GM21619 (cell line): ENCODE data around the gene CAPN8.
"Not testable (repeated sequence)": the region's sequence is repeated elsewhere in the genome, so short reads cannot be mapped to it uniquely, and the experiment has no call there.

Experiments
- ATAC-seq: cut with Tn5 transposase; IDR thresholded peaks from one replicate; pipeline ENCODE4 v1.9.1; 2021; ENCODE audit not compliant: unreplicated experiment

CAPN8 gene

DNA sequence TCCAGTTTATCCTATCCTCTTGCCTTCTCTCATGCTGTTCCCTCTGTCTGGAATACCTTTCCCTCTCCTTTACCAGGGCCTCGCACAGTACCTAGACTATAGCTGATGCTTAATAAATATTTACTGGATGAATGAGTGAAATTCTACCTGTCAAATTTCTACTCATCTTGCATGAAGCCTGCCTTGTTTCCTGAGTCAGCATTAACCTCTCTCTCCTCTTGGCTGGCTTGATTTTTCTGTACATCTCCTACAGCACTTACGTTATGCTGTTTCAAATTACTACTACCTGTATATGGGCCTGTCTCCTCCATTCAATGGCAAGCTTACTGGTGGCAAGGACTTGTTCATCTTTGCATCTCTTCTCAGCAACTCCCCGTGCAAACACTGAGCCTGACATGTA, 130.8 kb downstream of the CAPN8 start:
- no peak for ATAC-seq

DNA sequence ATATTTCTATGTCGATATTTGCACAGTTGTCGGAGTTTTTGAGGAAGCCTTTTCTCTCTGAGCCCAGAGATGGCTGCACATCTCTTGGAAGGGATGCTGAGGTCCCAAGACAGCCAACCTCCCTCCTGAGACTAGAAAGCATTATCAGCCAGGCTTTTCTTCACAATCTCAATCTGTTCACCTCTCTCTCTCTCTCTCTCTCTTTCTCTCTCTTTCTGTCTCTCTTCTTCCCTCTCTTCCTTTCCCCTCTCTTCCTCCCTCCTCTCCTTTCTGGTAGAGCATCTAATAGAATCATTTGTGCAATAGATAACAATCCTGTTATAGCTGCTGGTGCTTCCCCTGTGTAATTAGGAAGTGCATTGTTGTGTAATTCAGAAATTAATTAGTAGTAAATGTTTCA, 131.8 kb downstream of the CAPN8 start:
- no peak for ATAC-seq

DNA sequence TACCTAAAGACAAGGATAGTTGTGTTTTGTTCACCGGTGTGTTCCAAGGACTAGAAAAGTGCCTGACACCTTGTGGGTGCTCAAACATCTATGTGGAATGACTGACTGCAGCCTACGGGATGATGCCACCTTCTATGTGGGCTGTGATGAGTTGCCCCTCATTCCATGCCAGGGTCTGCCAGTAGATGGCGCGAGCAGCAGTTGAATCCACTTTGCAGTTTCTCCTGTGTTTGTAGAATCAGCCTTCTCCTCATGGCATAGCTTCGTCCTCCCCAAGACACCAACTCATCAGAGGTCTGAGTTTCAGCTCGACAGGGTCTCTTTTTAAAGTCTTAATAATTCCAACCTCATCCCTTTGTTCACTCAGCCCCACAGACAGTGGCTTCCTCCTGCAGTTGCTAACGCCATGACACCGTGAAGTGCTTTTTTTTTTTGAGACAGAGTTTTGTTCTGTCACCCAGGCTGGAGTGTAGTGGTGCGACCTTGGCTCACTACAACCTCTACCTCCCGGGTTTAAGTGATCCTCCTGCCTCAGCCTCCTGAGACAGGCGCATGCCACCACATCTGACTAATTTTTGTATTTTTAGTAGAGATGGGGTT, 133.7 kb downstream of the CAPN8 start:
- peak; percentile 66 for ATAC-seq

DNA sequence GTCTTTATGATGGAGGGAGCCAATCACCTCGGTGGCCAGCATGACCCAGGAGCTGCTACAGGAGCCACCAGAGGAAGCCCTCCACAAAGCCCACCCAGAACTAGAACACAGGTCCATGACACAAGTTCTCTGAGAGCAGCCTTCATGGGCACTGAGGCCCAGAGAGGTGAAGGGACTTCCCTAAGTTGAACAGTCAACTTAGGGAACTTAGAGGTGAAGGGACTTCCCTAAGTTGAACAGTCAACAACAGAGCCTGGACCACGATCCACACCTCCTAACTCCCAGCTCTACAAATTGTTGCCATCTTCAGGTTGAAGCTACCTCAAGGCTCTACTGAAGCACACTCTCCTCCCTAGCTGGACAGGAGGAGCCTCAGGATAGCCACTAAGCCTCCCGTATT, 139.5 kb downstream of the CAPN8 start:
- peak; percentile 57 for ATAC-seq

DNA sequence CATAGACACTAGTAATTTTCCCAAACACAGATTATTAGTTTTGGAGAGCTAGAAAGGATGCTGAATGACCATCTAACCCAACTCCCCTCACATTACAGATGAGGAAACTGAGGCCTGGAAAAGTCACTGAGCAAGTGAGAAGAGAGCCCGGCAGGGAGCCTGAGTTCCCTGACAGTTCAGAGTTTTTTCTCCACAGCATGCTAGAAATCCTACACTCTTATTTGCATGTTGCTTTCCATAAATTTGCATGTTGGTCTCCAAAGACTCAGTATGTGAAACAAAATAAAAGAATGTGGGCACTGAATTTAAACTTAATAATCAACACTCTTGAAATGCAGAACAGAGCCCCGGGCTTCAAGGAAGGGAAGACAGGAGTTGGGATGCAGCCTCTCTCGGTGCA, 140.0 kb downstream of the CAPN8 start:
- ATAC-seq = no peak

DNA sequence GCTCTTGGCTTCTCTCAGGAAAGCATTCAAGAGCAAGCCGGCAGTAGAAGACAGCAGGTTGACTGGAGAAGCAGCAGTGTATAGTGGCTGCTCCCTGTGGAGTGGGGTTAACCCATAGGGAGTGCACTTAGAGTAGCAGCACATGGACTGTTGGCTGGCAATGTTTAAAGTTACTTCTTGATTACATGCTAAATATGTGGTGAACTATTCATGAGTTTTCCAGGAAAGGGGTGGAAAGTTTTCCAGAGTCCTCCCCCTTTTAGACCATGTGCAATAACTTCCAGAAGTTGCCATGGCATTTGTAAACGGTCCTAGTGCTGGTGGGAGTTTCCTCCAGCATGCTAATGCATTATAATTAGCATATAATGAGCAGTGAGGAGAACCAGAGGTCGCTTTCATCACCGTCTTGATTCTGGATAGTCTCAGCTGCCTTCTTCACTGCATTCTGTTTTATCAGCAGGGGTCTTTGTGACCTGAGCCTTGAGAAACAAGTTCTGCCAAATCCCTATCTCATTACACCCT, 140.5 kb downstream of the CAPN8 start:
- no peak for ATAC-seq

DNA sequence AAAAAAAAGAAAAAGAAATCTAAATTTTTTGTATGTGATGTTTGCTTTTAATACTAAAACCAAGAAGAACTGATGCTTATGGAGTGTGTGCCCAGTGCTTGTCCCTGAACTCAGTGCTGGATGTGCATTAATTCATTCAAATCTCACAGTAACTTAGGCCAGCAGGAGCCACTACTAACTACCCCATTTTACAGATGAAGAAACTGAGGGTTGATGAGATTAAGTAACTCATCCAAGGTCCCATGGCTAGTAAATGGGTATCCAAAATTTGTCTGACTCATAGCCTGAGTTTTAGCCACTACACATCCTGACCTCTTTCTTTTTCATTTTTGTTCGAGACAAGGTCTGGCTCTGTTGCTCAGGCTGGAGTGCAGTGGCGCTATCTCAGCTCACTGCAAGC, 144.4 kb downstream of the CAPN8 start:
- no peak for ATAC-seq

DNA sequence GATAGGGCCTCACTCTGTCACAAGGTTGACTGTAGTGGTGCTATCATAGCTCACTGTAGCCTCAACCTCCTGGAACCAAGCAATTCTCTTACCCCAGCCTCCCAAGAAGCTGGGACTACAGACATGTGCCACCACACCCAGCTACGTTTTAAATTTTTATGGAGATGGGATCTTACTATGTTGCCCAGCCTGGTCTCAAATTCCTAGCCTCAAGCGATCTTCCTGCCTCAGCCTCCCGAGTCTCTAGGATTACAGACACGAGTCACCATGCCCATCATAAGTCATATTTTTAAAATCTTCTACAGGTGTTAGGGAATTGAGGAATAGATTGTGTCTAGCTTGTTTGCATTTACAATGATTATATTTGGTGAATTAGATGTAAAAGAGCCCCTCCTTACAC, 145.3 kb downstream of the CAPN8 start:
- ATAC-seq = no peak

DNA sequence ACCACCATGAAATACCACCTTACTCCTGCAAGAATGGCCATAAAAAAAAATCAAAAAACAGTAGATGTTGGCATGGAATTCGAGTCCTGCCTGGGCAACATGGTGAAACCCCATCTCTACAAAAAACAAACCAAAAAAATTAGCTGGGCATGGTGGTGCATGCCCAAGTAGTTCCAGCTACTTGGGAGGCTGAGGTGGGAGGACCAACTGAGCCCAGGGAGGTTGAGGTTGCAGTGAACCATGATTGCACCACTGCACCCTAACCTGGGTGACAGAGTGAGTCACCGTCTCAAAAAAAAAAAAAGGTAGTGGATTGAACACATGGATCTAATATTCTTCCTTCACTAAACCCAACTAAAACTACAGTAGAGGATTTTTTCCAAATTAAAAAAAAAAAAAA, 146.4 kb downstream of the CAPN8 start:
- no peak for ATAC-seq

DNA sequence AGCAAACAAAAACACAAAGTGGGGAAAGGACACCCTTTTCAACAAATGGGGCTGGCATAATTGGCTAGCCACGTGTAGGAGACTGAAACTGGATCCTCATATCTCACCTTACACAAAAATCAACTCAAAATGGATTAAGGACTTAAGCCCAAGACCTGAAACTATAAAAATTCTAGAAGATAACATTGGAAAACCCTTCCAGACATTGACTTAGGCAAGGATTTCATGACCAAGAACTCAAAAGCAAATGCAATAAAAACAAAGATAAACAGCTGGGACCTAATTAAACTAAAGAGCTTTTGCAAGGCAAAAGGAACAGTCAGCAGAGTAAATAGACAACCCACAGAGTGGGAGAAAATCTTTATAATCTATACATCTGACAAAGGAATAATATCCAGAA, 146.9 kb downstream of the CAPN8 start:
- not testable (repeated sequence) for ATAC-seq

DNA sequence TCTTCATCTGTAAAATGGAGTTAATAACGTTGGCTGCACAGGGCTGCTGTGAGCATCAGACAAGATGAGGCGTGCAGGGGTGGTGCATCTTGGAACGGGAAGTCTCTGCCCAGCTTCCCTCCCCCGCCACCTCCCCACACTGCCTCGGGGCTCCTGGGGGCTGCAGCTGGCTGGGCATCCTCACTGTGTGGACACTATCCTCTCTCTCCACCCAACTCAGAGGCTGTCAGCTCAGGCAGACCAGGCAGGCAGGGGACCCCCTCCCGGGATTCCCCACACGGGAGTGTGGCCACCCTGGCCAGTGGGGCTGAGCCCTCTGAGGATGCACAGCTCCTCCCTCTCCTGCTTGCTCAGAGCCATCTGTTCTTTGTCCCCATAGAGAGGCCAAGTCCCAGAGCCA, 149.6 kb downstream of the CAPN8 start:
- no peak for ATAC-seq

DNA sequence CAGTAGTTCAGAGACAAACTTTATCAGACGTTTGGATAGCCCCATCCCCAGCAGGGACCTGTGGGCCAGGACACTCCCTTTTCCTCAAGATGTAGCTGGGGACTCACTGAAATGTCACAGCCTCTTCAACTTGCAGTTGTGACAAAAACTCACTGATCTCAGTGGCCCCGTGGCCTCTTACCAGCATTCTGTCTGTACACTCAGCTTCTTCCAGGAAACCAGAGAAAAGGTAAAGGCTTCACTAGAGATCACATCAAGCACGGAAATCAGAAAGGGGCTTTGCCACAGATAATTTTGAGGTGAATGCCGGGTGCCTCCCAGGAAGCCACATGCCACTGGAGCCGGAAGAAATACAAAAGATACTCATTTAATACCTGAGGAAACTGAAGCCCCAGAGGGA, 150.1 kb downstream of the CAPN8 start:
- no peak for ATAC-seq

DNA sequence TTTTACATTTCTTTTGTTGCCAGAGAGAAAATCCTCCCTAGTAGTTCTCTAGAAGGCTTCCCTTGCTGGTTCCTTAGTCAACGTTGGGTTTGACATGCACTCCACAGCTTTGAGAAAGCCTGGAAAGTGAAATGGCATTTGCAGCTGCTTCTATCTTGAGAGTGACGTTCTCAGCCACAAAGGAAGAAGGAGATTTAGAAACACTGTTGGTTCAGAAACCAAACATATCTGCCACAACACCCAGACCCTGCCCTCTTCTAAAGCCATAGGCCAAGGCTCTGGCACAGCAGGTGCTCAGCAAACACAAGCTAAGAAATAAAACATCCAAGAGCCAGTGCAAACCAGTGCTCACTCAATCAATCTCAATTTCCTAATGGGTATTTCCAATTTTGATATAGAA, 150.9 kb downstream of the CAPN8 start:
- no peak for ATAC-seq

DNA sequence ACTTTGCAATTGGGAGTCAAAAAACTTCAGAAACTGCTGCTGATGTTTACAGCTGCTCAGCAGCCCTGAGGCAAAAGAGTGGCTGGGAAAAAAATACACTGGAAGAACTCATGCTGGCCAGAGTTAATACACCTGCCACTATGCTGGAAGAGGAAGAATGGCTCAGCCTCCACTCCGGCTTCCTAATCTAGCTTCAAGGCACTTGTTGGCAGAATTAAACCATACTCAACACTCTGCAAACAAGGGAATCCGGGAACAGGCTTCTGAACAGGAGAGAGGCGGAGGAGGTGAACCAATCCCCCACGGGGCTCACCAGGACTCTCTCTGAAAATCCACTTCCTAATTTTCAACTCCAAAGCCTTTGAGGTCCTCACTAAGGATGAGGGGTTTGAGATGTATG, 152.2 kb downstream of the CAPN8 start:
- no peak for ATAC-seq

DNA sequence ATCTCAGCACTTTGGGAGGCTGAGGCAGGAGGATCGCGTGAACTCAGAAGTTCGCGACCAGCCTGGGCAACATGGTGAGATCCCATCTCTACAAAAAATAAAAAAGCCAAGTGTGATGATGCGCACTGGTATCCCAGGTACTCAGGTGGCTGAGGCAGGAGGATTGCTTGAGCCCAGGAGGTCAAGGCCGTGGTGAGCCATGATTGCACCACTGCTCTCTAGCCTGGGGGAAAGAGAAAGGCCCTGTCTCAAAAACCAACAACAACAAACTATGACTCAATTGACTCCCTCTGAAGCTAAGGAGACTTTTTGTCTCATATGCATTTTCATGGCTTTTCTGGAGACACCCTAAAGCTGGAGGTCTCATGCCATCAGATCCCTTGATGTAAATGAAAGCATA, 153.4 kb downstream of the CAPN8 start:
- no peak for ATAC-seq

DNA sequence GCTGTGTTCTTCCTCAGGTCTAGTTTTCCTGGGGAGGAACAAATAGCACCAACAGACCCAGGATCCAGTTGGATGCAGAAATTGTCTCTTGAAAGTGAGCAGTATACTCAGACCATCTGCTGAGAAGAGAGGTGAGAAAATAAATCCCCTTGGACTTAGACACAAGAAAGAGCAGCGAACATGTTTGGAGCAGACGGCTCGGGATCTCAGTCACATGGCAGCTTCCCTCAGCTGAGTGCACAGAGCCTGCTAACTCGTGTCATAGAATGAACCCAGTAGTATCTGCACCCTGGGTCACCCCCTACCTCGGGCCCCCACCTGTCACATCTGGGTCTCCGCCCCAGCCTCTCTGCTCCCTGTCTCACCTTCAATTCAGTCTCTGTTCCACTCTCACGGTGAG, 156.7 kb downstream of the CAPN8 start:
- ATAC-seq = no peak

DNA sequence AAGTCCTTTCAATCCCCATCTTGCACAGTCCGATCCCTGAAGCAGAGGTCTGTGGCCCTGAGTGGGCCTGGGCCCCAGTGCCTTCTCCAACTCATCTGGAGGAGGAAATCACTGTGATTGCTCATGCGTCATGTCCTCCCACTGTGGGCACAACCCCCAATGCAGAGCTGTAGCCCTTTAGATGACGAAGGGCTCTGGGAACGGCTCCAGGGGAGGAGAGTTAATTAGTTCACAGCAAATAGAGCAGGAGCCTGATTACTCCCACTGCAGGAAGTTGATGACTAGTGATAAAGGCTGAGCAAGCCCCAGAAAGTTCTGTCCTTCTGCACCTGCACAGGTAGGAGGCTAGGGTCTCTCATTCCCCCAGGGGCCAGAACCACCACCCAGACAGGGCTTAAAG, 160.8 kb downstream of the CAPN8 start:
- ATAC-seq = no peak

DNA sequence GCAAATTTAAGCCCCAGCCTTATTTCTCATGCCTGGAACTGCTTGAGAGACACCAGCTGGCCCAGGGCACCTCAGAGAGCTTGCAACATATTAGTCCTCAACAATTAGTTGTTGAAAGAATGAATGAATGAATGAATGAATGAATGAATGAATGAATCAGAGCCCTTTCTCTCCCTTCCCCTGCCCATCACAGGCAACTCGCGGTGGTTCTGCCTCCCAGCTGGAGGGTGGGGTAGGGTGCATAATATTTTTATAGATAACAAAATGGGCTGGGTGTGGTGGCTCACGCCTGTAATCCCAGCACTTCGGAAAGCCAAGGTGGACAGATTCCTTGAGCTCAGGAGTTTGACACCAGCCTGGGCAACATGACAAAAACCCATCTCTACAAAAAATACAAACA, 162.2 kb downstream of the CAPN8 start:
- ATAC-seq = no peak

DNA sequence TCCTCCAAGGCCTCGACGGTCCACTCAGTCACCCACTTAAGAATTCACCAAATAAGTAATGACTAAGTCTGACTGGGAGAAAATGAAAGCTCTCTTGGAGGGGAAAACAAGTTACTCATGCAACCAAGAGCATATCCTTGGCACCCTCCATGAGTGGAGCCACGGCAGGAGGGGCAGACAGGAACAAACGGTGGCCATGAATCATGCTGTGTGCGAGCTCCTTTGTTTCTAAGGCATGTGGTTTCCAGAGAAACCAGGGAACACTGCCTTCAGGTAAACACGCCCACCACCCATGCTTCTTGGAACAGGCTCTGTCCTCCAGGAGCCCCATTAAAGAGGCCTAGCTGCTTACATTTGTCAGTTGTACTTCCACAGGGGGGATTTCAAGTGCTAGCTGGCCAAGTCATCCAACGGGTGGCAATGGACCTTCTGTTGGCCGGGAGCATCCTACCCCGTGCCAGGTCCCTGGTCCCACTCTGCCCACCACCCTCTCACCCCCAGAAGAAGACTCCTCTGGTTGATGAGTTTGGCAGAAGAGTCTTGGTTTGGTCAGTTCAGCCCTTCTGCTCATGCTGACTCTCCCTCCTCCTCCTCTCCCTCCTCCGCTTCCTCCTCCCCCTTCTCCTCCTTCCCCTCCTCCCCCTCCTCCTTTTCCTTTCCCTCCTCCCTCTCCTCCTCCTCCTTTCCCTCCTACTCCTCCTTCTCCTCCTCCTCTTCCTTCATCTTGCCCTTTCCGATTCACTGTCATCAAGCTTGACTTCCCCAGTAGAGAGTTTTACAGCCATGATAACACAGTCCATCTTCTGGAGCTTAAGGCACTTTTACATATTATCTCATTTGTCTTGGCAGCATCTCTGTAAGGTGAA, 164.7 kb downstream of the CAPN8 start:
- ATAC-seq = no peak

DNA sequence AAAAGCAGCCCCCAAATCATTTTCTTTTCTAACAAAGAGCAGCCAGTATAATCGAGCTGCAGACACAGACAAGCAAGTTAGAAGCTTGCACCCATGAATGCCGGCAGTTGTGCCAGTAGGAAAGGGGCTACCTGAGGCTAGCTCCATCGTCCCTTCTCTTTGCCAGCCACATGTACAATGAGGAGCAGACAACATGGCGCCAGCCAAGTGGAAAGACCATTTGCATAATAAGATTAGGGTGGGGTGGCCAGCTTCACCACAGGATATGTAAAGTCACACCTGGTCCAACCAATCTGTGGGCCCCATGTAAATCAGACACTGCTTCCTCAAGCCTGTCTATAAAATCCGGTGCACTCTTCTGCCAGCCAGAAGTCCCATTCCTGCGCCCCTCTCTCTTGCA, 168.6 kb downstream of the CAPN8 start:
- no peak for ATAC-seq

DNA sequence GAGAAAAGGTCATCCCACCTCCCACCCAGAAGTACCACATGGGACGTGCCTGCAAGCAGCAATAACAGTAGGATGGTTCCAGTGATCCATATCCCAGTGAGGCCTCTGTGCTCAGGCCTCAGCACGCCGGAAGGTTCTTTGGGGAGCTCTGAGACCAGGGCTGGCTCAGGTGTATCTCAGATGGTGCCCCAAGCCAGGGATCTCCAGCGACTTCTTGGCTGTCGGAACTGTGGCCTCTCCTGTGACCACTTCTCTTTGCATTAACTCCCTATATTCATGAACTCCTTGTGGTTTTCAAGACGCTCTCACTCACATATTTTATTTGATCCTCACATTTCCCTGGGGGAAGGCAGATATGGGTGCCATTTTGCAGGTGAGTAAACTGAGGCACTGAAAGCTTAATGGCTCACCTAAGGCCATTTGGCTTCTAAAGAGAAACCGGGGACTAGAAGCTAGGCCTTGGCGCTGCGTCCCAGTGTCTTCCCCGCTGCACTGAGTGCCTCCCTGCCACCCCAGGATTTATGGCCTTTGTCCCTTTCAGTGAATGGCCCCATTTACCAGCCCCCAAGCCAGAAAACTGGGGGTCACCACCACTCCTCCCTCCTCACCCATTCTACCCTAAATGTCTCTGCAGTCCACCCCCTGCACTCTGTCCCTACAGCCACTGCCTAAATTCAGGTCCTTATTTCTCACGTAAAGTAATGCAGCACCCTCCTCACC, 170.4 kb downstream of the CAPN8 start:
- ATAC-seq = no peak

DNA sequence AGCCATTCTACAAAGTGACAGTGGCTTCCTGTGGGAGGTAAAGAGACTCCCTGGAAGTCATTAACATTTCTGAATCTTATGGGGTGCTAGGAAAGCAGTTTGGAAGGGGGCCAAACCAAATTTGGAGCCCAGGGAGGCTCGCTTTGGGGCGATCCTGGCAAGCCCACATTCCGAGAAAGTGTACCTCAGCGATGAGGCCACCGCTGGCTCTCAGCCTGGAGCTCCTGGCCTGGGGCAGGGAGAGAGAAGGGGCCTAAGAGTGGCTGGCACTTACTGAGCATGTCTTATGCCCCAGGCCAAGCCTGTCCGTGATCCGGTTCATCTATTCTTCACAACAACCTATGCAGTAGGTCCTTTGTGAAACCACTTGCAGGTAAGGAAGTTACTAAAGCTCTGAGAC, 173.5 kb downstream of the CAPN8 start:
- no peak for ATAC-seq
